ENCODE measurements around the gene MDFIC.

MDFIC gene

DNA sequence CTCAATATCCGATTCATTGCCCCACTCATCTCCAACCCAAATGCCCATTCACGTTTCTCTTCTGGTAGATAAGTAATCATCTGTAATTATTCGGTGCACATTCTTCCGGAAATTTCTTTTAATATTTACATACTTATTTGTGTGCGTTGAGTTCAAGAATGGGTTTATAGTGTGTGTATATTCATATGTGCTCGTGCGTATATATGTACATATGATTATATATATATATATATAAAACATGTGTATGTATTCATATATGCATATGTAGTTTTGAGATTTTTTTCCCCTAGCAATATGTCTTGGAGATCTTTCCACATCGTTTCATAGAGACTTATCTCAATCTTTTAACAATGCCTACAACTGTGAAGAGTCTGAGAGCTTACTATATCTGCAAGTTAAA is 118.2 kb downstream of the MDFIC start:
- DNase-seq, result no peak
- H3K27me3 Mint-ChIP-seq (ENCODE audit: low read depth, poor library complexity), result no peaks in the 10 kb centered on the region
- TF ChIP-seq, protein P1, sequence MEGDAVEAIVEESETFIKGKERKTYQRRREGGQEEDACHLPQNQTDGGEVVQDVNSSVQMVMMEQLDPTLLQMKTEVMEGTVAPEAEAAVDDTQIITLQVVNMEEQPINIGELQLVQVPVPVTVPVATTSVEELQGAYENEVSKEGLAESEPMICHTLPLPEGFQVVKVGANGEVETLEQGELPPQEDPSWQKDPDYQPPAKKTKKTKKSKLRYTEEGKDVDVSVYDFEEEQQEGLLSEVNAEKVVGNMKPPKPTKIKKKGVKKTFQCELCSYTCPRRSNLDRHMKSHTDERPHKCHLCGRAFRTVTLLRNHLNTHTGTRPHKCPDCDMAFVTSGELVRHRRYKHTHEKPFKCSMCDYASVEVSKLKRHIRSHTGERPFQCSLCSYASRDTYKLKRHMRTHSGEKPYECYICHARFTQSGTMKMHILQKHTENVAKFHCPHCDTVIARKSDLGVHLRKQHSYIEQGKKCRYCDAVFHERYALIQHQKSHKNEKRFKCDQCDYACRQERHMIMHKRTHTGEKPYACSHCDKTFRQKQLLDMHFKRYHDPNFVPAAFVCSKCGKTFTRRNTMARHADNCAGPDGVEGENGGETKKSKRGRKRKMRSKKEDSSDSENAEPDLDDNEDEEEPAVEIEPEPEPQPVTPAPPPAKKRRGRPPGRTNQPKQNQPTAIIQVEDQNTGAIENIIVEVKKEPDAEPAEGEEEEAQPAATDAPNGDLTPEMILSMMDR (IDR thresholded peaks at IDR 0.05), result no peak
- no peaks in the 10 kb centered on the region for H3K4me1 Mint-ChIP-seq
- no peak overlapping the region for H3K27ac Mint-ChIP-seq
- no peaks in the 10 kb centered on the region for H3K36me3 Mint-ChIP-seq (ENCODE audit: low read depth)
- H3K9me3 Mint-ChIP-seq, result no peaks in the 10 kb centered on the region
- no peak overlapping the region for H3K4me3 Mint-ChIP-seq

DNA sequence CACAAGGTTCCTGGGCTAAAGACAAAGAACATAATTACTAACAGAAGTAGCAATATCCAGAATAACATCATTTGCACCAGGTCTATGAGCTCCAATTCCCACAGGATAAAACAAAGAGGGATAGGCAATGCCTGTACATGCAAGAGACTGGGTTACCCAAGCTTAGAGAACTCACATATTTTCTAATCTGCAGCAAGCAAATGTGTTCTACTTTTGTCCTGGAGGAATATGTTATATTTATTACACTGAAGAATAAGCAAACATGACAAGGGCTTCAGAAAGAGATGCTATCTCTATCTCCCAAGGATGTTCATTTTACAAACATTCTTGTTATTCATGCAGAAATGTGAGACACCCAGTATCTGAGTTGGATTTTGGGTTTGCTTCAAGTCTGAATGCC is 118.6 kb downstream of the MDFIC start:
- Mint-ChIP-seq H3K9me3 (no peaks in the 10 kb centered on the region), H3K36me3 (ENCODE audit: low read depth) (no peaks in the 10 kb centered on the region), H3K4me3 (no peak overlapping the region), H3K27ac (no peak overlapping the region), H3K27me3 (ENCODE audit: low read depth, poor library complexity) (no peaks in the 10 kb centered on the region), H3K4me1 (no peaks in the 10 kb centered on the region)
- DNase-seq, result no peak
- TF ChIP-seq, protein P1 (IDR thresholded peaks at IDR 0.05), result no peak

DNA sequence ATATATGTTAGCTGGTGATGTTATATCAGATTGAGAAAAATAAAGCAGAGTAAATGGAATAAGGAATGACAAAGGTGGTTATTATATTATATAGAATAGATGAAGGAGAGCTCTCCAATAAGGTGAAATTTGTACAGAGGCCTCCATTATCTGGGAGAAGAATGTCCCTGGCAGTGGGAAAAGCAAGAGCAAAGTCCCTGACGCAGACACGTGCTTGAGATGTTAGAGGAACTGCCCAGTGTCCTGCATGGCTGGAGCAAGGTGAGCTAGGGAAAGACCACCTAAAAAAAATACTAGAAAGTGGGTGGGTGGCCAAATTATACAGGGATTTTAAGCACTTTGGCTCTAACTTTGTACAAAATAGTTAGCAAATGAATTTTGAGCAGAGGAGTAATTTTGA is 120.7 kb downstream of the MDFIC start:
- Mint-ChIP-seq H3K27me3 (ENCODE audit: low read depth, poor library complexity) (no peaks in the 10 kb centered on the region), H3K4me3 (no peak overlapping the region), H3K4me1 (peaks cover 9% of the 10 kb centered on the region), H3K9me3 (no peaks in the 10 kb centered on the region), H3K27ac (peak overlapping the region; percentile 24), H3K36me3 (ENCODE audit: low read depth) (no peaks in the 10 kb centered on the region)
- TF ChIP-seq, protein P1 (IDR thresholded peaks at IDR 0.05), result no peak
- no peak for DNase-seq

DNA sequence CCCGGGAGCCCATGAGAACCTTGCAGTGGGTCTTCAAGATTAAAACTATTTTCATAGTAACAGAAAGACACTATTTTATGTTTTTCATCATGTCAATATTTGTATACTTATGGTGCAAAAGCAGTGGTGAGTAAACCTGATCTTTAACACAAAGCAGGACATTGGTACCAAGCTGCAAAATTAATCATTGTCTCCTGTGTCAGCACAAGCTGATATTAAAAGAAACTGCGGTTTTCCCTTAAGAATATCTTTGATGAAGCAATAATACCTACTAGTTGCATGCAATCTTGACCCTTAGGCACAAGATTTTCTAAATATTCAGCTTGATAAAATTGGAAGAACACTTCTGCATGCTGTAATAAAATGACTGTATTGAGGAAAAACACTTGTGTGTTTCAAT is 121.7 kb downstream of the MDFIC start:
- Mint-ChIP-seq H3K27ac (no peak overlapping the region), H3K27me3 (ENCODE audit: low read depth, poor library complexity) (no peaks in the 10 kb centered on the region), H3K4me1 (peaks cover 10% of the 10 kb centered on the region), H3K36me3 (ENCODE audit: low read depth) (no peaks in the 10 kb centered on the region), H3K9me3 (no peaks in the 10 kb centered on the region), H3K4me3 (no peak overlapping the region)
- DNase-seq, result no peak
- TF ChIP-seq, protein P1 (IDR thresholded peaks at IDR 0.05), result no peak

- TF ChIP-seq, protein P1 (IDR thresholded peaks at IDR 0.05), result no peak
- H3K27ac Mint-ChIP-seq, result no peak overlapping the region
- no peak overlapping the region for H3K4me3 Mint-ChIP-seq
- H3K9me3 Mint-ChIP-seq, result no peaks in the 10 kb centered on the region
- no peak for DNase-seq
- no peaks in the 10 kb centered on the region for H3K27me3 Mint-ChIP-seq (ENCODE audit: low read depth, poor library complexity)
- peaks cover 10% of the 10 kb centered on the region for H3K4me1 Mint-ChIP-seq
- no peaks in the 10 kb centered on the region for H3K36me3 Mint-ChIP-seq (ENCODE audit: low read depth)
Measured at GRCh38 chr7:115044224-115044623, 122.3 kb downstream of the MDFIC start.

GRCh38 chr7:115047958-115048720 is 126.2 kb downstream of the MDFIC start:
- Mint-ChIP-seq H3K36me3 (ENCODE audit: low read depth) (no peaks in the 10 kb centered on the region), H3K27me3 (ENCODE audit: low read depth, poor library complexity) (no peaks in the 10 kb centered on the region), H3K9me3 (peaks cover 8% of the 10 kb centered on the region), H3K4me3 (no peak overlapping the region), H3K27ac (no peak overlapping the region), H3K4me1 (peaks cover 10% of the 10 kb centered on the region)
- no peak for DNase-seq
- TF ChIP-seq, protein P1 (IDR thresholded peaks at IDR 0.05), result no peak
